ENCODE measurements around the gene ARHGAP42.

DNA sequence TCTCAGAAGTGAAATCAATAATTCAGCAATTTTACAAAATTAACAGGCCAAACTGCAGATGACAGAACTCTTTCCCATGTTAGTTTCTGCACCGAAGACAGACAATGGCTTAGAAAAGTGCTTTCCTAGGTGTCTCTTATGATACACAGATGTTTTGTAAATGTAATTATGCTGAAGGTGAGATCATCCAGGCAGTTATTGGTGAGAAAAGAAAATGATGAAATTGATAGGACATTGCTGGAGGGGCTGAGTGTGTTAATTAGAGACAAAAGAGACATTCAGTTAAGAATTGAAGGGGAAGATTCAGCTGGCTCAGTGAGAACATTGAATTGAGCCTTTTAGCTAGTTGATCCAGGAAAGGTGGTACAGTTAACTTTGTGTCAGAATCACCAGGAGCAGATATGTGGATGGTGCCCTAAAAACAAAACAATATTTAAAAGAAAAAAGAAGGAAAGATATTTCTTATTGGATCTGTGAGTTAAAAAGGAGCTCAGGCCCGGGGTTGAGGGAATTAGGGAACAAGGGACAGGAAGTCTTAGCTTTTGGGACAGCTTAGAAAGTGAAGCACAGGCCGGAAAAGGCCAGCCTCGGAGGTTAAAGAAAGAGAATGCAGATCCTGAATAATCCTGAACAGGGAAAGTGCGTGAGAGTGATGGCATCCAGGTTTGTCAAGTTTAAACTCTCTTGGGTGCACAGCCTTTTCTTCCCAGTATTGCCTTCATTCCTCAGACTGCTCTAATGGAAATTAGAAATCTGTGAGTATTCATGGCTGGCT is 16.9 kb downstream of the ARHGAP42 start:
- TF ChIP-seq POLR2AphosphoS5 (IDR thresholded peaks at IDR 0.05; ENCODE audit: borderline replicate concordance, low read depth, low read length) = no peak
- no peak for TF ChIP-seq EZH2 (IDR thresholded peaks at IDR 0.05)
- no peak for TF ChIP-seq FOXP2 (optimal IDR thresholded peaks at IDR 0.05; ENCODE audit: control extremely low read depth, extremely low read length, insufficient read depth)

Measured in SK-N-MC (cell line).